Endothelial cell of umbilical vein (primary cell): Measurements from ENCODE around the gene WFIKKN2. TPM values are rescaled to one million over a fixed set of nuclear protein-coding genes. Genes with fewer than 3 reads are reported as not detected.

ENCODE experiments used
- BruUV-seq: library from RNA; stranded (reverse); fragments of 400-500 nt; replicated peaks from 2 replicates; lab custom pipeline; 2021; lab: Mats Ljungman, UMichigan
- CTCF ChIA-PET: fragments of 300-600, 350-600 bp; sonication (Branson Sonifier 250); formaldehyde crosslinking; loops from one replicate; lab custom pipeline; 2021; ENCODE audit warnings: antibody characterized with exemption, inconsistent platforms; lab: Charles Lee
- POLR2A ChIA-PET: fragments of 300-600, 350-600 bp; sonication (Branson Sonifier 250); formaldehyde crosslinking; loops from one replicate; lab custom pipeline; 2021; ENCODE audit warnings: antibody characterized with exemption, inconsistent platforms; lab: Charles Lee
- DNase-seq: peaks from one replicate; pipeline ENCODE4 v3.0.0-alpha.2; 2011; ENCODE audit warnings: low read depth, low spot score
- FAIRE-seq: peaks from 2 replicates; lab custom pipeline; 2011; peaks lifted over from hg19 to GRCh38; lab: Jason Lieb, UNC
- H2AFZ ChIP-seq: 2 replicates; pipeline ENCODE4 v1.6.0; 2012; ENCODE audit warnings: low read depth, low read length, control low read depth, inconsistent platforms
- H3K27ac ChIP-seq: 2 replicates; pipeline ENCODE4 v1.5.1; 2011; ENCODE audit warnings: low read depth, mild to moderate bottlenecking, control low read depth, low read length, moderate library complexity; ENCODE audit not compliant: insufficient read depth
- H3K27me3 ChIP-seq, 2 experiments: 2 replicates each; pipeline versions ENCODE4 v1.6.0 to v1.6.1; 2011; ENCODE audit warnings: low read length in 2 of 2, mixed read lengths in 1 of 2; ENCODE audit not compliant: control insufficient read depth in 2 of 2, insufficient read depth in 2 of 2
- H3K36me3 ChIP-seq, 2 experiments: 2 replicates in 1 of 2; 3 replicates in 1 of 2; pipeline ENCODE4 v1.5.1; 2011; ENCODE audit warnings: low read length in 2 of 2, mild to moderate bottlenecking in 1 of 2, moderate library complexity in 1 of 2; ENCODE audit not compliant: control insufficient read depth in 2 of 2, insufficient read depth in 2 of 2; ENCODE audit errors: extremely low read depth in 1 of 2
- H3K4me1 ChIP-seq: 3 replicates; pipeline ENCODE4 v1.5.1; 2011; ENCODE audit warnings: mild to moderate bottlenecking, low read length; ENCODE audit not compliant: control insufficient read depth, insufficient read depth; ENCODE audit errors: extremely low read depth
- H3K4me2 ChIP-seq: 2 replicates; pipeline ENCODE4 v1.6.1; 2011; ENCODE audit warnings: low read length, control low read depth, mixed read lengths; ENCODE audit not compliant: insufficient read depth
- H3K4me3 ChIP-seq, 3 experiments: fragments of 200-600 bp in 1 of 3; sonication (generic), shearing (Covaris generic) in 1 of 3; replicated peaks in 1 of 3; 2 replicates each; pipeline ENCODE4 v1.5.1; 2011 to 2016; ENCODE audit warnings: control low read depth in 3 of 3, low read length in 3 of 3, mild to moderate bottlenecking in 2 of 3, inconsistent platforms in 1 of 3, low read depth in 1 of 3, moderate library complexity in 1 of 3; ENCODE audit not compliant: insufficient read depth in 1 of 3
- H3K79me2 ChIP-seq: 2 replicates; pipeline ENCODE4 v1.6.0; 2012; ENCODE audit warnings: low read length, inconsistent platforms; ENCODE audit not compliant: control insufficient read depth, insufficient read depth
- H3K9ac ChIP-seq: replicated peaks from 2 replicates; pipeline ENCODE3; 2011; ENCODE audit warnings: low read length, control low read depth; ENCODE audit not compliant: insufficient read depth; ENCODE audit errors: extremely low read depth
- H3K9me1 ChIP-seq: replicated peaks from 3 replicates; pipeline ENCODE4 v1.6.0; 2011; ENCODE audit warnings: mild to moderate bottlenecking, low read length; ENCODE audit not compliant: control insufficient read depth, insufficient read depth; ENCODE audit errors: extremely low read depth
- H3K9me3 ChIP-seq: replicated peaks from 2 replicates; pipeline ENCODE4 v1.5.1; 2012; ENCODE audit warnings: low read length, inconsistent platforms; ENCODE audit not compliant: control insufficient read depth, insufficient read depth
- H4K20me1 ChIP-seq: replicated peaks from 2 replicates; pipeline ENCODE3; 2011; ENCODE audit warnings: mild to moderate bottlenecking, low read length; ENCODE audit not compliant: control insufficient read depth, insufficient read depth; ENCODE audit errors: extremely low read depth
- CTCF ChIP-seq, 2 donors: IDR thresholded peaks; 1 replicate in 1 of 2; 2 replicates in 1 of 2; pipeline ENCODE4 v1.5.1; 2011; ENCODE audit warnings: low read length in 2 of 2, mild to moderate bottlenecking in 2 of 2, moderate library complexity in 2 of 2, control low read depth in 1 of 2, inconsistent platforms in 1 of 2, low read depth in 1 of 2; ENCODE audit not compliant: insufficient read depth in 1 of 2; ENCODE audit errors: extremely low read depth in 1 of 2
- EZH2 ChIP-seq: IDR thresholded peaks from 2 replicates; pipeline ENCODE4 v1.6.1; 2012; ENCODE audit warnings: borderline replicate concordance, low read depth, mild to moderate bottlenecking, moderate library complexity, low read length, inconsistent platforms; ENCODE audit not compliant: severe bottlenecking
- FOS ChIP-seq: IDR thresholded peaks from 2 replicates; pipeline ENCODE4 v1.6.1; 2011; ENCODE audit warnings: mild to moderate bottlenecking, low read length, moderate library complexity, borderline replicate concordance; ENCODE audit not compliant: insufficient read depth
- GATA2 ChIP-seq: IDR thresholded peaks from 2 replicates; pipeline ENCODE4 v1.7.0; 2011; ENCODE audit warnings: low read depth, mild to moderate bottlenecking, moderate library complexity, mixed read lengths, low read length; ENCODE audit not compliant: insufficient read length, insufficient read depth
- JUN ChIP-seq: IDR thresholded peaks from 2 replicates; pipeline ENCODE4 v1.6.1; 2011; ENCODE audit warnings: borderline replicate concordance, low read depth; ENCODE audit not compliant: insufficient read length, insufficient read depth
- MAX ChIP-seq: IDR thresholded peaks from 2 replicates; pipeline ENCODE4 v1.6.1; 2011; ENCODE audit not compliant: insufficient read depth, insufficient read length
- MYC ChIP-seq: IDR thresholded peaks from one replicate; pipeline ENCODE4 v1.6.1; 2011; ENCODE audit warnings: mild to moderate bottlenecking, low read depth, low read length
- POLR2A ChIP-seq: IDR thresholded peaks from 2 replicates; pipeline ENCODE4 v1.6.1; 2012; ENCODE audit warnings: low read depth, mild to moderate bottlenecking, control low read depth, low read length
- POLR2AphosphoS5 ChIP-seq: IDR thresholded peaks from 2 replicates; pipeline ENCODE4 v1.6.1; 2012; ENCODE audit warnings: low read depth, mild to moderate bottlenecking, control low read depth, low read length, moderate library complexity; ENCODE audit not compliant: insufficient read depth
- dilution Hi-C: fragments of 300-500 bp; cut with MboI; formaldehyde crosslinking; loops from one replicate; pipeline ENCODE4 v1.15.0; 2019; ENCODE audit warnings: low sequenced_read_pairs; ENCODE audit not compliant: extremely low pct_ligation_motif_present
- intact Hi-C: fragments of 100-400 bp; cut with micrococcal nuclease; formaldehyde crosslinking; loops from one replicate; pipeline ENCODE4 v1.10.0; 2022
- polyA plus RNA-seq, 4 experiments: library from polyadenylated mRNA; depleted of rRNA in 3 of 4; stranded (reverse) in 3 of 4; unstranded in 1 of 4; fragments of >200 nt; gene quantifications; 2 replicates each; pipeline versions ENCODE4 v1.2.1 to v1.2.3, GENCODE V29; 2011 to 2012; ENCODE audit warnings: missing spikeins in 1 of 4
- total RNA-seq: library from RNA; stranded (reverse); gene quantifications from 2 replicates; pipeline ENCODE4 v1.2.3, GENCODE V29; 2021

WFIKKN2 gene
- total and polyA plus RNA-seq, 2 donors (not counting 3 experiments of a cell fraction or from before 2014, with no cell fraction given), result 0.03 TPM; not detected in 1

DNA sequence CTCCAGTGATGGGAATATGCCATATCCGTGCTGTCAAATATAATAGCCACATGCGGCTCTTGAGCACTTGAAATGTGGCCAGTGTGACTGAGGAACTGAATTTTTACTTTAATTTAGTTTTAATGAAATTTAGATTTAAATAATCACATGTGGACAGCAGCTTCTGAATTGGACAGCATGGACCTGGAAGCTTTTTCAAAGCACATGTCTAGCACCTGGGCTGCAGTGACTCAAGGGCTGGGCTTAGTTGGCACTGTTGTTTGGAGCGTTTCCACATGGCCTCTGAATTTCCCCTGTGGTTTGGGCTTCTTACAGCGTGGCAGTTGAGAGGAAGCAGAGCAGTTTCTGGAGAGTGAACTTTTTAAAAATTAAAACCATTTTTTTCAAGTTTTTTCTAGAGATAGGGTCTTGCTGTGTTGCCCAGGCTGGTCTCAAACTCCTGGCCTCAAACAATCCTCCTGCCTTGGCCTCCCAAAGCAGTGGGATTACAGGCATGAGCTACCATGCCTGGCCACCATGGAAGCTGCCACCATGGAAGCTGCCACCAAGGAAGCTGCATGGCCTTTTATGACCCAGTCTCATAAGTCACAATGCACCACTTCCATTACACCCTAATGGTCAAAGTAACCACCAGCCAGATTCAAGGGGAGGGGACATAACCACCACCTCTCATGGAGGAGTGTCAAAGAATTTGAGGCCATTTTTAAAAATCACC, 37.5 kb downstream of the WFIKKN2 start:
- Histone ChIP-seq H3K9me1 (no peaks in the 10 kb centered on the region), H3K9ac (no peak overlapping the region), H3K9me3 (no peaks in the 10 kb centered on the region), H4K20me1 (no peaks in the 10 kb centered on the region), H2AFZ (no peak overlapping the region), H3K4me1 (peaks cover under 1% of the 10 kb centered on the region), H3K27me3 (peaks cover 2 to 39% of the 10 kb centered on the region in 2 experiments), H3K4me2 (no peak overlapping the region), H3K79me2 (no peaks in the 10 kb centered on the region), H3K27ac (no peak overlapping the region), H3K4me3 (no peak overlapping the region), H3K36me3 (no peaks in the 10 kb centered on the region)
- BruUV-seq, result no TSS peak
- FAIRE-seq (no peak), DNase-seq (no peak)
- POLR2A ChIA-PET, result no interaction called here
- TF ChIP-seq JUN (no peak), GATA2 (no peak), EZH2 (no peak), CTCF (IDR thresholded peaks at IDR 0.05; ENCODE audit: extremely low read depth in 1 of 2, insufficient read depth in 1 of 2, low read depth in 1 of 2, low read length in 2 of 2) (no peak), POLR2AphosphoS5 (no peak), MAX (no peak), POLR2A (no peak), MYC (no peak), FOS (no peak)
- dilution Hi-C loops (no loop called here), intact Hi-C loops (no loop called here)
- CTCF ChIA-PET, result interaction anchor here (1.0 to 1.3 kb wide), 2 partner anchors 9 to 11 kb away, joined by 4 read pairs; no protein-coding TSS in a partner anchor
